Measurements from ENCODE around the gene PCDH10. TPM values are rescaled to one million over a fixed set of nuclear protein-coding genes. Genes with fewer than 3 reads are reported as not detected.
A peak's percentile ranks its signal among the peaks of the same experiment; 100 is the strongest.

The PCDH10 gene
- total RNA-seq, 1 donor = 5.1 TPM

DNA sequence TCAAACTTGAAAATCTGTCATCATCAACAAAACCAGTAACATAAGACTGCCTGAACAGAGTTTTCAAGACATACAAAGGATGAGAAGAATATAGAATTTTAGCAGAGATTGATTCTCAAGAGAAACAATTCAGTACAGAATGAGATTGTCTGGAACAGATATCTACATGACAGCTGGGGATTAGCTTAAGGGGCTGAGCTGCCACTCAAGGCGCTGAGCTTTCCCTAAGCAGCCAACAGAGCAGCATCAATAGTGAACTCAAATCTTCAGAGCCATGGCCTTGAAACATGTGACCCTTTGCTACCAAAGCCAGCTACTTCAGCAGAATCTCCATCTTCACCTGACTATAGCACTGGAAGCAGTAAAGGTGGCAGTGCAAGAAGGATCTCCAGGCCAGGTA is 24.3 kb upstream of the PCDH10 start:
- TF ChIP-seq, protein P1, sequence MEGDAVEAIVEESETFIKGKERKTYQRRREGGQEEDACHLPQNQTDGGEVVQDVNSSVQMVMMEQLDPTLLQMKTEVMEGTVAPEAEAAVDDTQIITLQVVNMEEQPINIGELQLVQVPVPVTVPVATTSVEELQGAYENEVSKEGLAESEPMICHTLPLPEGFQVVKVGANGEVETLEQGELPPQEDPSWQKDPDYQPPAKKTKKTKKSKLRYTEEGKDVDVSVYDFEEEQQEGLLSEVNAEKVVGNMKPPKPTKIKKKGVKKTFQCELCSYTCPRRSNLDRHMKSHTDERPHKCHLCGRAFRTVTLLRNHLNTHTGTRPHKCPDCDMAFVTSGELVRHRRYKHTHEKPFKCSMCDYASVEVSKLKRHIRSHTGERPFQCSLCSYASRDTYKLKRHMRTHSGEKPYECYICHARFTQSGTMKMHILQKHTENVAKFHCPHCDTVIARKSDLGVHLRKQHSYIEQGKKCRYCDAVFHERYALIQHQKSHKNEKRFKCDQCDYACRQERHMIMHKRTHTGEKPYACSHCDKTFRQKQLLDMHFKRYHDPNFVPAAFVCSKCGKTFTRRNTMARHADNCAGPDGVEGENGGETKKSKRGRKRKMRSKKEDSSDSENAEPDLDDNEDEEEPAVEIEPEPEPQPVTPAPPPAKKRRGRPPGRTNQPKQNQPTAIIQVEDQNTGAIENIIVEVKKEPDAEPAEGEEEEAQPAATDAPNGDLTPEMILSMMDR (IDR thresholded peaks at IDR 0.05; ENCODE audit: extremely low read depth, low read depth, low read length) = no peak
- Histone ChIP-seq H3K27me3 (ENCODE audit: insufficient read depth, low read length) (no peaks in the 10 kb centered on the region), H4K20me1 (ENCODE audit: insufficient read depth, low read length) (no peaks in the 10 kb centered on the region), H3K4me3 (ENCODE audit: insufficient read depth, low read length) (no peak overlapping the region), H2AFZ (ENCODE audit: low read length) (no peak overlapping the region), H3K9me3 (ENCODE audit: low read depth, low read length) (no peaks in the 10 kb centered on the region), H3K4me1 (ENCODE audit: insufficient read depth, low read length) (no peaks in the 10 kb centered on the region), H3K4me2 (ENCODE audit: insufficient read depth, low read length) (no peak overlapping the region), H3K36me3 (ENCODE audit: insufficient read depth, low read length) (no peaks in the 10 kb centered on the region), H3K27ac (ENCODE audit: low read depth, low read length) (no peak overlapping the region), H3K79me2 (ENCODE audit: insufficient read depth, low read length) (no peaks in the 10 kb centered on the region)
- DNase-seq (ENCODE audit: insufficient read length, low spot score, missing footprints) = peak; percentile 4

- Histone ChIP-seq H3K36me3 (ENCODE audit: insufficient read depth, low read length) (no peaks in the 10 kb centered on the region), H4K20me1 (ENCODE audit: insufficient read depth, low read length) (no peaks in the 10 kb centered on the region), H3K9me3 (ENCODE audit: low read depth, low read length) (no peaks in the 10 kb centered on the region), H3K79me2 (ENCODE audit: insufficient read depth, low read length) (no peaks in the 10 kb centered on the region), H3K27ac (ENCODE audit: low read depth, low read length) (no peak overlapping the region), H2AFZ (ENCODE audit: low read length) (no peak overlapping the region), H3K4me2 (ENCODE audit: insufficient read depth, low read length) (no peak overlapping the region), H3K27me3 (ENCODE audit: insufficient read depth, low read length) (no peaks in the 10 kb centered on the region), H3K4me3 (ENCODE audit: insufficient read depth, low read length) (no peak overlapping the region), H3K4me1 (ENCODE audit: insufficient read depth, low read length) (no peaks in the 10 kb centered on the region)
- TF ChIP-seq, protein P1 (IDR thresholded peaks at IDR 0.05; ENCODE audit: extremely low read depth, low read depth, low read length) = no peak
- no peak for DNase-seq (ENCODE audit: insufficient read length, low spot score, missing footprints)
Observed at GRCh38 chr4:133127500-133127899, 21.6 kb upstream of the PCDH10 start.

DNA sequence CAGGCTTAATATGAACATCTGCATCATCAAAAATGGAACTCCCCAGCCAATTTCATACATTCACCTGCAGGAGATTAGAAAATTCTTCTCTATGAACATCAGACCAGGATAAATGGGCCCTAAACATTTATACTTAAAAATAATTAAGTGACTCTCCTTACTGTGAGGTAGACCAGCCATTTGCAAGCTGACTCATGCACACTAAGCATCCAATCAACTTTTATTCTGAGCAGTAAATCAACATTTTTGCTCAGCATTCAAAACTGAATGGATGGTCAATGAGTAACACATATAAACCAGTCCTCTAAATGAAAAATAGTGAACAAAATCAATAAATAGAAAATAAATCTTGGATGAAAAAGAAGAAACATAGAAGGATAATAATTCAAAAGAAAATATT is 19.9 kb upstream of the PCDH10 start:
- no peaks in the 10 kb centered on the region for H3K9me3 ChIP-seq (ENCODE audit: low read depth, low read length)
- no peak overlapping the region for H2AFZ ChIP-seq (ENCODE audit: low read length)
- H3K4me3 ChIP-seq (ENCODE audit: insufficient read depth, low read length) = no peak overlapping the region
- no peaks in the 10 kb centered on the region for H3K27me3 ChIP-seq (ENCODE audit: insufficient read depth, low read length)
- TF ChIP-seq, protein P1 (IDR thresholded peaks at IDR 0.05; ENCODE audit: extremely low read depth, low read depth, low read length) = no peak
- H3K4me2 ChIP-seq (ENCODE audit: insufficient read depth, low read length) = no peak overlapping the region
- no peak overlapping the region for H3K27ac ChIP-seq (ENCODE audit: low read depth, low read length)
- no peaks in the 10 kb centered on the region for H3K36me3 ChIP-seq (ENCODE audit: insufficient read depth, low read length)
- H3K79me2 ChIP-seq (ENCODE audit: insufficient read depth, low read length) = no peaks in the 10 kb centered on the region
- no peaks in the 10 kb centered on the region for H4K20me1 ChIP-seq (ENCODE audit: insufficient read depth, low read length)
- no peak for DNase-seq (ENCODE audit: insufficient read length, low spot score, missing footprints)
- no peaks in the 10 kb centered on the region for H3K4me1 ChIP-seq (ENCODE audit: insufficient read depth, low read length)

DNA sequence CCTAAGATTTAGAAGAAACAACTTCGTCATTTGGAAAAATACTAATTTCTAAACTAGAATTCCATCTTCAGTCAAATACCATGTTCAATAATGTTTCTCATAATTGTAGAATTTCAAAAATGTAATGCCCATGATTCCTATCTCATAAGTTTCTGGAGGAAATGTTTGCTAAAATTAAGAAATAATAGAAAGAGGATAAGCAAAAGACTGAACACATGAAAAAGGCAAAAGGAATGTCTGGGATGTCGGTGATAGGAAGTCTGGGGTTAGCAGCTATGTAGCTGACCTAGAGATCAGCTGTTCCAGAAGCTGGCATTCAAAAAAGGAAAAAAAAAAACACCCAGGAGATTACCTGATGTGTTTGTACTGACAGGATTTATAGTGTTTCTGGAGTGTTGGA is 18.9 kb upstream of the PCDH10 start:
- Histone ChIP-seq H3K27me3 (ENCODE audit: insufficient read depth, low read length) (no peaks in the 10 kb centered on the region), H3K79me2 (ENCODE audit: insufficient read depth, low read length) (no peaks in the 10 kb centered on the region), H3K27ac (ENCODE audit: low read depth, low read length) (no peak overlapping the region), H4K20me1 (ENCODE audit: insufficient read depth, low read length) (no peaks in the 10 kb centered on the region), H3K9me3 (ENCODE audit: low read depth, low read length) (no peaks in the 10 kb centered on the region), H2AFZ (ENCODE audit: low read length) (no peak overlapping the region), H3K4me3 (ENCODE audit: insufficient read depth, low read length) (no peak overlapping the region), H3K36me3 (ENCODE audit: insufficient read depth, low read length) (no peaks in the 10 kb centered on the region), H3K4me2 (ENCODE audit: insufficient read depth, low read length) (no peak overlapping the region), H3K4me1 (ENCODE audit: insufficient read depth, low read length) (no peaks in the 10 kb centered on the region)
- TF ChIP-seq, protein P1 (IDR thresholded peaks at IDR 0.05; ENCODE audit: extremely low read depth, low read depth, low read length) = no peak
- DNase-seq (ENCODE audit: insufficient read length, low spot score, missing footprints) = no peak
